GM21717 (cell line): ENCODE data around the gene RAMP2.
"Not testable (repeated sequence)": the region's sequence is repeated elsewhere in the genome, so short reads cannot be mapped to it uniquely, and the experiment has no call there.

Source experiments
- ATAC-seq: cut with Tn5 transposase; IDR thresholded peaks from one replicate; pipeline ENCODE4 v1.9.1; 2021; ENCODE audit warnings: mild to moderate bottlenecking, moderate library complexity; ENCODE audit not compliant: unreplicated experiment

RAMP2 gene

GRCh38 chr17:42768006-42768405 lies 7.0 kb downstream of the RAMP2 start:
- ATAC-seq: not testable (repeated sequence)

- not testable (repeated sequence) for ATAC-seq
Observed at GRCh38 chr17:42769964-42770363, 8.9 kb downstream of the RAMP2 start.

GRCh38 chr17:42772945-42773289 lies 11.9 kb downstream of the RAMP2 start:
- no peak for ATAC-seq

GRCh38 chr17:42773290-42774035 lies 12.4 kb downstream of the RAMP2 start, which contains the start of gene VPS25:
TSS of gene VPS25 (plus strand) at chr17:42773449. CDS start at chr17:42773476, 27 bp downstream.
- ATAC-seq: peak; percentile 69

- ATAC-seq: no peak
Observed at GRCh38 chr17:42774066-42774745, 13.2 kb downstream of the RAMP2 start.

- ATAC-seq: no peak
Observed at GRCh38 chr17:42775534-42776098, 14.6 kb downstream of the RAMP2 start.

GRCh38 chr17:42778570-42778969 lies 17.5 kb downstream of the RAMP2 start:
- no peak for ATAC-seq

- ATAC-seq: no peak
Observed at GRCh38 chr17:42779304-42779935, 18.4 kb downstream of the RAMP2 start.

- no peak for ATAC-seq
Observed at GRCh38 chr17:42779936-42780850, 19.2 kb downstream of the RAMP2 start, which contains the start of gene WNK4. TSS of gene WNK4 (plus strand) at chr17:42780610. CDS start at chr17:42780699, 89 bp downstream.

GRCh38 chr17:42780851-42781638 lies 20.0 kb downstream of the RAMP2 start:
- ATAC-seq: no peak

GRCh38 chr17:42781639-42782165 lies 20.7 kb downstream of the RAMP2 start:
- no peak for ATAC-seq

GRCh38 chr17:42782166-42783061 lies 21.4 kb downstream of the RAMP2 start:
- no peak for ATAC-seq

GRCh38 chr17:42783062-42783790 lies 22.2 kb downstream of the RAMP2 start:
- no peak for ATAC-seq

- ATAC-seq: no peak
Observed at GRCh38 chr17:42783791-42784138, 22.7 kb downstream of the RAMP2 start.

GRCh38 chr17:42784409-42784808 lies 23.4 kb downstream of the RAMP2 start:
- no peak for ATAC-seq

- ATAC-seq: no peak
Observed at GRCh38 chr17:42784811-42785592, 24.0 kb downstream of the RAMP2 start.

- ATAC-seq: no peak
Observed at GRCh38 chr17:42787266-42787665, 26.2 kb downstream of the RAMP2 start.
